ENCODE data around the gene DBH.

DNA sequence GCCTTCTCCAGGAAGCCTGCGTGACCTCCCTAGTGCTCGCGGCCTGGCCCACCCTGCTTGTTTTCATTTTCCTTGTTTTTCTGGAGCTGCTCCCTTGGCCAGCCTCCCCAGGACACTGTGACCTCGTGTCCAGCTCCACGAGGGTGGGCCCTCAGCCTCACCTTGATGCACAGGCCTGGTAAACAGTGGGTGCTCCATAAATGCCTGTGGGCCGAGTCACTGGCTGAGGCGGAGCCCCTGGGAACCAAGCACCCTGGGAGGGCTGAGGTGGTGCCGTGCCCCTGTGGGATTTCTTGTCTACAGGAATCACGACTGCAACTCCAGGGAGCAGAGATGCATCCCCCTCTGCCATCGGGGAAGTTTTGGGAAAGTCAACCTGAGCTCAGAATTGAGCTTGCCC lies 44.2 kb upstream of the DBH start:
- TF ChIP-seq POLR2A (IDR thresholded peaks at IDR 0.05; ENCODE audit: low read depth, low read length) (no peak), TAF1 (IDR thresholded peaks at IDR 0.05; ENCODE audit: borderline replicate concordance, low read depth, low read length) (no peak), POLR2AphosphoS5 (IDR thresholded peaks at IDR 0.05; ENCODE audit: low read depth, low read length) (no peak)

All from GM12892 (cell line).